Panc1 (cell line): ENCODE data around the gene SCP2D1. TPM values are rescaled to one million over a fixed set of nuclear protein-coding genes. Genes with fewer than 3 reads are reported as not detected.

ENCODE experiments used
- ATAC-seq: fragments of 200-7000 bp; cut with Tn5 transposase; 2 replicates; pipeline ENCODE4 v1.9.1; 2020; ENCODE audit warnings: mild to moderate bottlenecking, moderate library complexity
- BruUV-seq: library from RNA; stranded (reverse); fragments of 400-500 nt; replicated peaks from 2 replicates; lab custom pipeline; 2021; lab: Mats Ljungman, UMichigan
- CTCF ChIA-PET: fragments of 300-600 bp; sonication (Branson Sonifier 250); formaldehyde crosslinking; loops from one replicate; lab custom pipeline; 2022; ENCODE audit warnings: antibody characterized with exemption; lab: Charles Lee
- POLR2A ChIA-PET: fragments of 300-600 bp; sonication (Branson Sonifier 250); formaldehyde crosslinking; loops from one replicate; lab custom pipeline; 2022; ENCODE audit warnings: antibody characterized with exemption; lab: Charles Lee
- DNase-seq: peaks from one replicate; pipeline ENCODE4 v3.0.0-alpha.2; 2010; ENCODE audit warnings: low read depth, low spot score
- H3K27ac ChIP-seq: 2 replicates; pipeline ENCODE4 v1.5.1; 2011; ENCODE audit warnings: mild to moderate bottlenecking, low read length, inconsistent platforms
- H3K27me3 ChIP-seq: fragments of 200-500 bp; sonication (Bioruptor generic); 2 replicates; pipeline ENCODE4 v1.6.0; 2014; ENCODE audit warnings: low read length, inconsistent platforms; ENCODE audit not compliant: control insufficient read depth, insufficient read depth
- H3K36me3 ChIP-seq: fragments of 200-500 bp; sonication (Bioruptor generic); 2 replicates; pipeline ENCODE4 v1.5.1; 2014; ENCODE audit warnings: inconsistent platforms, mild to moderate bottlenecking, low read length, moderate library complexity; ENCODE audit not compliant: control insufficient read depth, insufficient read depth
- H3K4me1 ChIP-seq: 2 replicates; pipeline ENCODE4 v1.5.1; 2011; ENCODE audit warnings: inconsistent platforms, mild to moderate bottlenecking, low read length, moderate library complexity; ENCODE audit not compliant: control insufficient read depth, insufficient read depth
- H3K4me3 ChIP-seq, 2 experiments: 2 replicates each; pipeline ENCODE4 v1.5.1; 2011 to 2012; ENCODE audit warnings: low read depth in 2 of 2, low read length in 2 of 2, mild to moderate bottlenecking in 2 of 2, inconsistent platforms in 1 of 2, moderate library complexity in 1 of 2
- H3K9me3 ChIP-seq: fragments of 200-500 bp; sonication (Bioruptor generic); 2 replicates; pipeline ENCODE4 v1.5.1; 2014; ENCODE audit warnings: low read depth, mild to moderate bottlenecking, inconsistent platforms, low read length, moderate library complexity; ENCODE audit not compliant: control insufficient read depth, insufficient read depth
- CTCF ChIP-seq: fragments of 450-650 bp; IDR thresholded peaks from 2 replicates; pipeline ENCODE4 v1.5.1; 2017; ENCODE audit warnings: mild to moderate bottlenecking
- POLR2AphosphoS5 ChIP-seq: IDR thresholded peaks from 2 replicates; pipeline ENCODE4 v1.6.1; 2012; ENCODE audit warnings: mild to moderate bottlenecking, low read depth, low read length, moderate library complexity
- REST ChIP-seq, 2 experiments: IDR thresholded peaks; 2 replicates each; pipeline ENCODE4 v1.6.1; 2011 to 2012; ENCODE audit warnings: low read depth in 2 of 2, control low read depth in 1 of 2, low read length in 1 of 2, mild to moderate bottlenecking in 1 of 2, moderate library complexity in 1 of 2; ENCODE audit not compliant: insufficient read depth in 1 of 2
- SIN3A ChIP-seq: IDR thresholded peaks from 2 replicates; pipeline ENCODE4 v1.6.1; 2012; ENCODE audit warnings: low read depth, mild to moderate bottlenecking, low read length, moderate library complexity, borderline replicate concordance; ENCODE audit not compliant: insufficient read depth
- TCF7L2 ChIP-seq: IDR thresholded peaks from 2 replicates; pipeline ENCODE4 v1.6.1; 2011; ENCODE audit warnings: mild to moderate bottlenecking, low read depth, low read length, inconsistent platforms
- in situ Hi-C: cut with HindIII; loops from 2 replicates; pipeline ENCODE4 v1.10.0; 2016; ENCODE audit warnings: low sequenced_read_pairs, low pct_unique_long_range_greater_than_20kb
- intact Hi-C: fragments of 100-400 bp; cut with micrococcal nuclease; formaldehyde crosslinking; loops from one replicate; pipeline ENCODE4 v1.10.0; 2022; ENCODE audit not compliant: unreplicated experiment
- total RNA-seq: library from RNA; stranded (reverse); gene quantifications from one replicate; pipeline ENCODE4 v1.2.1, GENCODE V29; 2021; ENCODE audit not compliant: unreplicated experiment

SCP2D1 gene
- total RNA-seq, 1 experiment from 2014 or later, result not detected

GRCh38 chr20:18796282-18796833, 17.2 kb upstream of the SCP2D1 start:
- Histone ChIP-seq H3K4me3 (no peak overlapping the region), H3K36me3 (no peaks in the 10 kb centered on the region; the same call in 1 of the 2 replicates), H3K9me3 (peaks cover 8% of the 10 kb centered on the region; the same call in 1 of the 2 replicates), H3K27me3 (no peaks in the 10 kb centered on the region), H3K27ac (no peak overlapping the region), H3K4me1 (peaks cover 4% of the 10 kb centered on the region; the same call in 1 of the 2 replicates)
- intact Hi-C loops, result no loop called here
- DNase-seq, result no peak
- in situ Hi-C loops, result no loop called here
- BruUV-seq, result no TSS peak
- ChIA-PET CTCF (no interaction called here), POLR2A (no interaction called here)
- TF ChIP-seq POLR2AphosphoS5 (no peak), REST (IDR thresholded peaks at IDR 0.05; ENCODE audit: insufficient read depth in 1 of 2, low read depth in 2 of 2, low read length in 1 of 2) (no peak), CTCF (no peak), SIN3A (no peak), TCF7L2 (no peak)
- no peak for ATAC-seq

- H3K4me1 ChIP-seq, result no peaks in the 10 kb centered on the region
- no peak overlapping the region for H3K4me3 ChIP-seq
- no peak for ATAC-seq
- no TSS peak for BruUV-seq
- H3K9me3 ChIP-seq, result no peaks in the 10 kb centered on the region
- no peaks in the 10 kb centered on the region for H3K27me3 ChIP-seq
- ChIA-PET POLR2A (no interaction called here), CTCF (no interaction called here)
- in situ Hi-C loops (no loop called here), intact Hi-C loops (no loop called here)
- H3K27ac ChIP-seq, result no peak overlapping the region
- no peaks in the 10 kb centered on the region for H3K36me3 ChIP-seq
- no peak for DNase-seq
- TF ChIP-seq TCF7L2 (no peak), REST (IDR thresholded peaks at IDR 0.05; ENCODE audit: insufficient read depth in 1 of 2, low read depth in 2 of 2, low read length in 1 of 2) (no peak), CTCF (no peak), POLR2AphosphoS5 (no peak), SIN3A (no peak)
Observed at GRCh38 chr20:18801516-18801915, 12.1 kb upstream of the SCP2D1 start.
